Neural cell (in vitro differentiated cells): ENCODE measurements around the gene RXFP2. TPM values are rescaled to one million over a fixed set of nuclear protein-coding genes. Genes with fewer than 3 reads are reported as not detected.

Experiments used
- H2AFZ ChIP-seq: fragments of 200-600, 300-800 bp; sonication (generic), shearing (Covaris generic); 2 replicates; pipeline ENCODE4 v1.6.0; 2014; ENCODE audit warnings: low read depth, mild to moderate bottlenecking, antibody characterized with exemption, low read length, moderate library complexity
- H3F3A ChIP-seq: fragments of 200-600 bp; shearing (Covaris generic); 2 replicates; pipeline ENCODE4 v1.6.1; 2016; ENCODE audit warnings: mild to moderate bottlenecking, moderate library complexity, mixed read lengths, antibody characterized with exemption, low read length; ENCODE audit not compliant: insufficient read depth, poor library complexity, severe bottlenecking
- H3K27ac ChIP-seq: fragments of 200-600, 300-800 bp; sonication (generic), shearing (Covaris generic); 2 replicates; pipeline ENCODE4 v1.5.1; 2014; ENCODE audit warnings: mild to moderate bottlenecking, low read length, moderate library complexity
- H3K27me3 ChIP-seq: fragments of 300-800, 200-600 bp; sonication (generic), shearing (Covaris generic); 2 replicates; pipeline ENCODE4 v1.6.0; 2014; ENCODE audit warnings: mild to moderate bottlenecking, low read depth, low read length, moderate library complexity; ENCODE audit not compliant: insufficient read depth
- H3K36me3 ChIP-seq: fragments of 300-800, 200-600 bp; sonication (generic), shearing (Covaris generic); 2 replicates; pipeline ENCODE4 v1.5.1; 2014; ENCODE audit warnings: mild to moderate bottlenecking, antibody characterized with exemption, low read length, moderate library complexity; ENCODE audit not compliant: insufficient read depth
- H3K4me2 ChIP-seq: fragments of 300-800, 200-600 bp; sonication (generic), shearing (Covaris generic); 2 replicates; pipeline ENCODE4 v1.6.0; 2014; ENCODE audit warnings: mild to moderate bottlenecking, low read length
- H3K4me3 ChIP-seq: fragments of 300-800, 200-600 bp; sonication (generic), shearing (Covaris generic); 2 replicates; pipeline ENCODE4 v1.5.1; 2014; ENCODE audit warnings: mild to moderate bottlenecking, low read length, moderate library complexity
- H3K79me2 ChIP-seq: fragments of 200-600 bp; shearing (Covaris generic); replicated peaks from 2 replicates; pipeline ENCODE4 v1.6.0; 2014; ENCODE audit warnings: mild to moderate bottlenecking, low read length, moderate library complexity; ENCODE audit not compliant: insufficient read depth
- H3K9ac ChIP-seq: fragments of 300-800, 200-600 bp; sonication (generic), shearing (Covaris generic); 2 replicates; pipeline ENCODE4 v1.6.1; 2016; ENCODE audit warnings: mild to moderate bottlenecking, low read length, mixed read lengths
- H3K9me2 ChIP-seq: fragments of 200-600 bp; shearing (Covaris generic); 2 replicates; pipeline ENCODE4 v1.6.1; 2016; ENCODE audit warnings: mild to moderate bottlenecking, low read length, mixed read lengths; ENCODE audit not compliant: insufficient read depth
- H3K9me3 ChIP-seq: fragments of 200-600, 300-800 bp; sonication (generic), shearing (Covaris generic); 2 replicates; pipeline ENCODE4 v1.6.1; 2016; ENCODE audit warnings: mild to moderate bottlenecking, mixed run types, low read length, moderate library complexity, mixed read lengths
- H4K20me1 ChIP-seq: fragments of 200-600 bp; shearing (Covaris generic); 2 replicates; pipeline ENCODE4 v1.6.1; 2016; ENCODE audit warnings: mild to moderate bottlenecking, mixed run types; ENCODE audit not compliant: insufficient read depth
- EP300 ChIP-seq: fragments of 450-650 bp; conservative IDR thresholded peaks from 2 replicates; pipeline ENCODE4 v1.6.1; 2014; ENCODE audit warnings: antibody characterized with exemption, mild to moderate bottlenecking, moderate library complexity; ENCODE audit not compliant: poor library complexity, severe bottlenecking
- EZH2 ChIP-seq: fragments of 200-600, 300-800 bp; shearing (Covaris generic), sonication (generic); IDR thresholded peaks from 2 replicates; pipeline ENCODE4 v1.6.1; 2014; ENCODE audit warnings: antibody characterized with exemption, low read length, borderline replicate concordance, mild to moderate bottlenecking; ENCODE audit not compliant: insufficient read depth, poor library complexity, severe bottlenecking
- MXI1 ChIP-seq: fragments of 450-650 bp; conservative IDR thresholded peaks from 2 replicates; pipeline ENCODE4 v1.6.1; 2014; ENCODE audit warnings: antibody characterized with exemption, mild to moderate bottlenecking; ENCODE audit not compliant: poor library complexity, severe bottlenecking
- POLR2AphosphoS5 ChIP-seq: IDR thresholded peaks from 2 replicates; pipeline ENCODE4 v1.6.1; 2012
- RAD21 ChIP-seq: fragments of 450-650 bp; conservative IDR thresholded peaks from 2 replicates; pipeline ENCODE4 v1.6.1; 2014; ENCODE audit warnings: antibody characterized with exemption, mild to moderate bottlenecking, moderate library complexity
- SMC3 ChIP-seq: fragments of 450-650 bp; conservative IDR thresholded peaks from 2 replicates; pipeline ENCODE4 v1.6.1; 2014; ENCODE audit warnings: antibody characterized with exemption, mild to moderate bottlenecking, moderate library complexity; ENCODE audit not compliant: poor library complexity
- TAF1 ChIP-seq: IDR thresholded peaks from 2 replicates; pipeline ENCODE4 v1.6.1; 2012; ENCODE audit warnings: low read depth
- polyA plus RNA-seq: library from polyadenylated mRNA; depleted of rRNA; stranded (reverse); fragments of >200 nt; gene quantifications from 2 replicates; pipeline ENCODE4 v1.2.3, GENCODE V29; 2014
- TF ChIP-seq, protein P1 (sequence below): fragments of 450-650 bp; IDR thresholded peaks from 2 replicates; pipeline ENCODE4 v1.5.1; 2014; ENCODE audit warnings: antibody characterized with exemption, mild to moderate bottlenecking, moderate library complexity; ENCODE audit not compliant: poor library complexity, severe bottlenecking
- TF ChIP-seq, protein P2 (sequence below): IDR thresholded peaks from 2 replicates; pipeline ENCODE4 v1.6.1; 2012; ENCODE audit warnings: borderline replicate concordance

The RXFP2 gene
- polyA plus RNA-seq, 1 donor from 2014 or later = not detected

DNA sequence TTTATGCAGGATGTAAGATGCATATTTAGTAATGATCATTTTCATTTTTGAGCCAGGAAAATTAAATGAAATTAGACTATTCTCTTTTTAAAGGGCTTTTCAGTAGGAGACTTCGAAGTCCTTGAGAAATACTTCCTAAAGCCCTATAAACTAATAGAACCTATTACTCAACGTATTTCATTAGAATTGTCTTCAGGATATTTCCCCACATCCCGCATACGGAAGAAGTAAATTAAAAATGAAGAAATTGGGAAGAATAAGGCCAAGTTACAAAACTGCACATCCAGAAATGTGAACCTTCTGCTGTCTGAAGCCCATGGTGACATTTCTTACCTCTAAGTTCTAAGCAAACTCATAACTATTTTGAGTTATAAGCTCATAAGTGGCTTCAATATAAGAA lies 66.5 kb downstream of the RXFP2 start:
- no peaks in the 10 kb centered on the region for H3K27me3 ChIP-seq
- TF ChIP-seq MXI1 = no peak
- TF ChIP-seq EZH2 = no peak
- TF ChIP-seq, protein P1, sequence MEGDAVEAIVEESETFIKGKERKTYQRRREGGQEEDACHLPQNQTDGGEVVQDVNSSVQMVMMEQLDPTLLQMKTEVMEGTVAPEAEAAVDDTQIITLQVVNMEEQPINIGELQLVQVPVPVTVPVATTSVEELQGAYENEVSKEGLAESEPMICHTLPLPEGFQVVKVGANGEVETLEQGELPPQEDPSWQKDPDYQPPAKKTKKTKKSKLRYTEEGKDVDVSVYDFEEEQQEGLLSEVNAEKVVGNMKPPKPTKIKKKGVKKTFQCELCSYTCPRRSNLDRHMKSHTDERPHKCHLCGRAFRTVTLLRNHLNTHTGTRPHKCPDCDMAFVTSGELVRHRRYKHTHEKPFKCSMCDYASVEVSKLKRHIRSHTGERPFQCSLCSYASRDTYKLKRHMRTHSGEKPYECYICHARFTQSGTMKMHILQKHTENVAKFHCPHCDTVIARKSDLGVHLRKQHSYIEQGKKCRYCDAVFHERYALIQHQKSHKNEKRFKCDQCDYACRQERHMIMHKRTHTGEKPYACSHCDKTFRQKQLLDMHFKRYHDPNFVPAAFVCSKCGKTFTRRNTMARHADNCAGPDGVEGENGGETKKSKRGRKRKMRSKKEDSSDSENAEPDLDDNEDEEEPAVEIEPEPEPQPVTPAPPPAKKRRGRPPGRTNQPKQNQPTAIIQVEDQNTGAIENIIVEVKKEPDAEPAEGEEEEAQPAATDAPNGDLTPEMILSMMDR = no peak
- TF ChIP-seq, protein P2, sequence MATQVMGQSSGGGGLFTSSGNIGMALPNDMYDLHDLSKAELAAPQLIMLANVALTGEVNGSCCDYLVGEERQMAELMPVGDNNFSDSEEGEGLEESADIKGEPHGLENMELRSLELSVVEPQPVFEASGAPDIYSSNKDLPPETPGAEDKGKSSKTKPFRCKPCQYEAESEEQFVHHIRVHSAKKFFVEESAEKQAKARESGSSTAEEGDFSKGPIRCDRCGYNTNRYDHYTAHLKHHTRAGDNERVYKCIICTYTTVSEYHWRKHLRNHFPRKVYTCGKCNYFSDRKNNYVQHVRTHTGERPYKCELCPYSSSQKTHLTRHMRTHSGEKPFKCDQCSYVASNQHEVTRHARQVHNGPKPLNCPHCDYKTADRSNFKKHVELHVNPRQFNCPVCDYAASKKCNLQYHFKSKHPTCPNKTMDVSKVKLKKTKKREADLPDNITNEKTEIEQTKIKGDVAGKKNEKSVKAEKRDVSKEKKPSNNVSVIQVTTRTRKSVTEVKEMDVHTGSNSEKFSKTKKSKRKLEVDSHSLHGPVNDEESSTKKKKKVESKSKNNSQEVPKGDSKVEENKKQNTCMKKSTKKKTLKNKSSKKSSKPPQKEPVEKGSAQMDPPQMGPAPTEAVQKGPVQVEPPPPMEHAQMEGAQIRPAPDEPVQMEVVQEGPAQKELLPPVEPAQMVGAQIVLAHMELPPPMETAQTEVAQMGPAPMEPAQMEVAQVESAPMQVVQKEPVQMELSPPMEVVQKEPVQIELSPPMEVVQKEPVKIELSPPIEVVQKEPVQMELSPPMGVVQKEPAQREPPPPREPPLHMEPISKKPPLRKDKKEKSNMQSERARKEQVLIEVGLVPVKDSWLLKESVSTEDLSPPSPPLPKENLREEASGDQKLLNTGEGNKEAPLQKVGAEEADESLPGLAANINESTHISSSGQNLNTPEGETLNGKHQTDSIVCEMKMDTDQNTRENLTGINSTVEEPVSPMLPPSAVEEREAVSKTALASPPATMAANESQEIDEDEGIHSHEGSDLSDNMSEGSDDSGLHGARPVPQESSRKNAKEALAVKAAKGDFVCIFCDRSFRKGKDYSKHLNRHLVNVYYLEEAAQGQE = no peak
- no peak for TF ChIP-seq SMC3
- no peak for TF ChIP-seq RAD21
- no peak for TF ChIP-seq POLR2AphosphoS5
- no peak for TF ChIP-seq TAF1
- no peak for TF ChIP-seq EP300

DNA sequence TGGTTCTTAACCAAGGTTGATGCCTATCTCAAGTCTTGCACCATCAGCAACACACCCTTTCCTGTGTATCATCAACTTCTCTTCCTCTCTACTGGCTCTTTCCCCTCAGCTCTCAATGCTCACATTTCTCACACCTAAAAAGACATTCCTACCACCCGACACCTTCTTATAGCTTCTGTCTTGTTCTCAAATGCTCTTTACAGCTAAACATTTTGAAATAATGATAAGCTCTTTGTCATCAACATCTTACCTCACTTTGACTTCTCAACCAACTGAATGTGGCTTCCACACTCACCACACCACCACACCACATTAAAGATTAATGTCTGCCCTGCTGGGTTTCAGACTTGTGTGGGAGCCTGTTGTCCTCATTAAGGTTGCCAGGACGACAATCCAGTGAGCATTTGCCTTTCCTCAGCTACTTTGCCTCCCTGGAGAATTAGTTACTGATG lies 67.8 kb downstream of the RXFP2 start:
- Histone ChIP-seq H3K9ac (no peak overlapping the region), H3K27ac (no peak overlapping the region), H4K20me1 (no peaks in the 10 kb centered on the region), H3K4me3 (no peak overlapping the region), H3K9me2 (no peaks in the 10 kb centered on the region), H3K27me3 (no peaks in the 10 kb centered on the region), H3K36me3 (no peaks in the 10 kb centered on the region), H3K9me3 (no peaks in the 10 kb centered on the region), H3K4me2 (no peak overlapping the region), H2AFZ (no peak overlapping the region), H3K79me2 (no peaks in the 10 kb centered on the region), H3F3A (no peaks in the 10 kb centered on the region)
- TF ChIP-seq TAF1 = no peak
- TF ChIP-seq, protein P1 = no peak
- TF ChIP-seq RAD21 = no peak
- TF ChIP-seq EZH2 = no peak
- no peak for TF ChIP-seq EP300
- no peak for TF ChIP-seq MXI1
- TF ChIP-seq POLR2AphosphoS5 = no peak
- no peak for TF ChIP-seq SMC3
- TF ChIP-seq, protein P2 = no peak

More for the DNA sequence above, 66.5 kb downstream of the RXFP2 start:
- no peaks in the 10 kb centered on the region for H3K9me3 ChIP-seq
- no peak overlapping the region for H3K27ac ChIP-seq
- no peak overlapping the region for H3K4me2 ChIP-seq
- no peaks in the 10 kb centered on the region for H3K79me2 ChIP-seq
- no peak overlapping the region for H3K4me3 ChIP-seq
- no peak overlapping the region for H2AFZ ChIP-seq
- no peaks in the 10 kb centered on the region for H3K9me2 ChIP-seq
- H3K9ac ChIP-seq = no peak overlapping the region
- no peaks in the 10 kb centered on the region for H3F3A ChIP-seq
- H3K36me3 ChIP-seq = no peaks in the 10 kb centered on the region
- H4K20me1 ChIP-seq = no peaks in the 10 kb centered on the region
